ENCODE results near the gene BNIP5.

GRCh38 chr6:36374972-36375371, 38.3 kb upstream of the BNIP5 start:
- TF ChIP-seq YY1 (IDR thresholded peaks at IDR 0.05; ENCODE audit: insufficient read depth, insufficient read length): no peak
- TF ChIP-seq ZNF274 (IDR thresholded peaks at IDR 0.05; ENCODE audit: low read depth, low read length): no peak
